HTERT RPE-1 (cell line): ENCODE data around the gene AKNAD1.

Experiments used
- in situ Hi-C: fragments of 300-500 bp; cut with MboI; formaldehyde crosslinking; loops from 4 replicates; pipeline ENCODE4 v1.14.3; 2020; ENCODE audit warnings: low sequenced_read_pairs

AKNAD1 gene

DNA sequence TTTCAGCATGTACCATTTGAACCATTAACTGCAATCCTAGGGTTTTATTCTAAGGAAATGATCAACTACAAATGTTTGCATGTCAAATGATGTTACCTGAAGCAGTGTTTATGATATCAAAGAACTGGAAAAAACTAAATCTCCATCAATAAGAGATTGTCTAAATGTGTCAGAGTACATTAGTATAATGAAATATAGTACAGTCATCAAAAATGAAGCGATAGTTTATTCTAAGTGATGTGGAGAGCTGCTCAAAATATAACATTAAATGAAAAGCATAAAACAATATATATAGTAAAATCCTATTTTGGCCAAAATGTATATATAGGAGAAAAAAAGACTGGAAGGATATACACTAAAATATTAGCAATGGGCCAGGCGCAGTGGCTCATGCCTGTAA is 24.0 kb downstream of the AKNAD1 start:
- in situ Hi-C loops = no loop called here

DNA sequence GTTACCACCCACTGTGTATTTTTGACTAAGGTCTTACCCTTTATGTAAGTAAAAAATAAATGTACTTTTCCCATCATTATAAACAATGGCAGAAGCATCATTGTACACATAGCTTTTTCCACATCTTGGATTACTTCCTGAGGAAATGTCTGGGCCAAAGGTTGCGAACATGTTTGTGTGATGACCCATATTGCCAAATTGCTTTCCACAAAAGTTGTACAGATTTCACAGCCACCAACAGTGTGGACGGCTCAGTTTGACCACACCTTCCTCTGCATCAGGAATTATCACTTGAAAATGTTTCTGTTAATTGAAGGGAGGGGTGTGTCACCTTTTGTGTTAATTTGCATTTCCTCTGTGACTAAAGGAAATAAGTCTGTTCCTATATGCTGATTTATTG is 25.7 kb downstream of the AKNAD1 start:
- in situ Hi-C loops = no loop called here

DNA sequence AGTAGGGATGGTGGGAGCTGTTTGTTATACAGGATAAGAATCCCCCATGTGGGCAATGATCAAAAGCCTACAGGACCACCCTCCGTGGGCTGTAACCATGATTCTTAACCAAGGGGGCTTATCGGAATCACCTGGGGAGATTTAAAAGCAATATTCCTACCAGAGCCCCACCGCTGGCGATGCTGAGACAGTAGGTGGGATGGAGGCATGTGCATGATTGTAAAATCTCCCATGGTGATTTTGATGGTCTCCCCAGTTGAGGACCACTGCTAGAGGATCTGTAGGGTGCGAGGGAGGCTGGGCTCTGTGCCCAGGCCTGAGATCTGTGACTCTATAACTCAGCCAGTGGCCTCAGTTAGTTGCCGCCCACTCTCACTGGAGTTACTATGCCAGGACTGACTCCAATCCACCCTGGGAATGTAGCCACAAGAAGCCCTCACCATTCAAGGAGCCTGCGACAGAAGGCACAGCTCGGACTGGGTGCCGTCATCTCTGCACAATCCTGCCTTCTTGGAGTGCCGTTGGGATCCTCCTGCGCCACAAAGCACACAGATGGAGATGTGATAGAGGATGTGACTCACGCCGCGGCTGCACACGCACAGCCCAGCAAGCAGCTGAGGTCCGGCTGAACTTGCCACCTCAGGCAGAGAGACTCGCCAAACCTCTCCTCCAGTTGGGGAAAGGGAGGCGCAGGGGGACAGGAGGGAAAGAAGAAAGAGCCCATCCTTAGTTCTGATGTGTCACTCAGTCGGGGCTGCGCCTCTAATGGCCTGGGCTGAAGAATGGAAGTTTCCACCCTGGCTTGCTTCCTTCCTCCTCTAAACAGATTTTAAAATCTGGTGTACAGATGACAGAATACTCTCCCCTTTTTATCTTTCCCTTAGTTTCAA is 26.5 kb downstream of the AKNAD1 start:
- in situ Hi-C loops = no loop called here

DNA sequence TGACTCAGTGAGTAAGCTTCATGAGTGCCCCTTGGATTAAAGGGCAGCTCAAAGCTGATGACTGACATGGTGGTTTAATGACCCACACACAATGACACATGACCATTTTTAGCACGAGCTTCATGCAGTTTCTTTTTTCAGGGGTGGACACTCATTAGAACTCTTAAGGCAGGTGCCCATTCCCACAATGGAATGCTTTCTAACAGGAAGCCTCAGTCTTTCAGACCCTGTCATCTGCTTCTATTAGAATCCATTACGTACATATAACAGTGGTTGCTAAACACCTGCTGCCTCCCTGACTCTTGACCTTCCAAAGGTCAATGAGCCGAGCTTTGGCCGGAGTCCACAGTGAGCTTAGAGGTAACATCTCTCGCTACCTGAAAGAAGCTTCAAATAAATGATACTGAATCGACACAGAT is 27.4 kb downstream of the AKNAD1 start:
- in situ Hi-C loops = no loop called here

DNA sequence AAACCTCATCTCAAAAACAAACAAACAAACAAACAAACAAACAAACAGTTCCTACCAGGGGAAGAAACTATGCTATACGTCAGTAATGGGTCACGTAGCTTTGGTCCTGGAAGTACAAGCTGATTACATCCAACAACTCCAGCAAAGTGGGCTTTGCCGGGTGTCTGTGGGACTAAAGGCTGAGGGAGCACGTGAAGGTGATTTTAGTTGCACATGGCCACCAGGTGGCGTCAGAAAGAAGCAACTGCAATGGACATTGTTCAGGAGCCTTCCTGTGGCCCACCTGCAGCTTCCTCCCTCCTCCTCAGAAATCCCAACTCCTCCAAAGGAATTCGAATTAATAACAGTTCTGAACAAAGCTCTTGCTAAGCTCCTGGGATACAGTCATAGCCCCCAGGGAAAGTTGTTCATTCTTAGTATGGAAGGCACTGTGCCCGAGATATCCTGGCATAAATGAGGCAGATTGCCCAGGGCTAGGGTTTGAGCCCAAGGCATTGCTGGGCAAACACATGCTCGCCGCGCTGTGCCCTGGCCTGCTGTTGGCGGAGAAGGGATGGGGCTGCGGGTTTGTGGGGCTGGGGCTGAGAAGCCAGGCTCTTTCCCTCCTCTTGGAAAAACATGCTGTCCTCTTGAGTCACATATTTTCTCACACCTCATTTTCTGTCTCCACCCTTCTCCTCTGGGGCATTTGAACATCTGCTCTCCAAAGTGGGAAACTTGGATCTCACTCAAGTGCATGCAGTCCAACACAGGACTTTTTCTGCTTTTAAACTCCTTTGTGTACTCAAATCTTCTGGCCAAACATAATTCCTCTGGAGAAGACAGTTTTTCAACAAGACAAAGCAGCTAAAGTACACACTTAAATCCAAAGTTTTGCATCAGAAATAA is 28.6 kb downstream of the AKNAD1 start:
- in situ Hi-C loops = no loop called here

DNA sequence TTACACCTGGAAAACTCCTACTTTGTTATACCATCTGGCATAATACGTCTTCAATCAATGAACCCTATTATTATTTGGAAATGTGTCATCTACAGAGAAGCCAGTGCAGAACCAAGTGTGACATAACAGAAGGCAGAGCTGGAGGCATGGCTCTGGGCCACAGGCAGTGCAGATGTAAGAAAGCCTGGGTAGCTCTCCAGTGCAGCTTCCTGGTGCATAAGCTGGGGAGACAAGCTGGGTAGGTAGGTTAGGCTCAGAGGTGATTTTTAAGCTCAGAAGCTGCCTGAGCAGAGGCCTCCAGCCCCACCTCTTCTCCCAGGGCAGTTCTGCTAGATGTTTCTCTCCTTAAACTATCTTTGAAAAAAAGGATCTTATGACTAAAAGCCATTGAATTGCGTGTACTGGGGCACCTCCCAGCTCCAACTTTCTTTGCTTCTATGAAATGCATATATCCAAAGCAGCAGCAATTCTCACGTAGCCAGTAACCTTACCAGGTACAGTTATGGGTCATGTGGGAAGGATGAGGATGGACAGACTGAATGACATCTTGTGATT is 30.7 kb downstream of the AKNAD1 start:
- in situ Hi-C loops = no loop called here

DNA sequence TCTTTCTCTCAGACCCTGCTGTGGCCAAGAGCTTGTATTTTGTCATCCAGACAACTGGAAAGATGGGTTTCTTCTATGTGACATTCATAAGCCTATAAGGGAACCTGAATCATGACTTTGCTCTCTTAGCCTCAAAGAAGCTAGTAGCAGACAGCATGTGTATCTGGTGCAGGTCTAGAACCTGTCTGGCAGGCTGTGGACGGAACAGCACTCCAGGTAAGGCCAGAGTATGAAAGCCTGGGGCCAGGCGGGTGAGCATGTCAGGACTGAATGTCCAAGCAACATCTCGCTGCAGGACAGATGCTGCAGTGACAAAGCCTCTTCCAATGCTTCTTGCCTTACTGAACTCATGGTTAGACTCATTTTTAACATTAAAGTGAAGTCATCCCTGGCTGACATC is 32.8 kb downstream of the AKNAD1 start:
- in situ Hi-C loops = no loop called here

DNA sequence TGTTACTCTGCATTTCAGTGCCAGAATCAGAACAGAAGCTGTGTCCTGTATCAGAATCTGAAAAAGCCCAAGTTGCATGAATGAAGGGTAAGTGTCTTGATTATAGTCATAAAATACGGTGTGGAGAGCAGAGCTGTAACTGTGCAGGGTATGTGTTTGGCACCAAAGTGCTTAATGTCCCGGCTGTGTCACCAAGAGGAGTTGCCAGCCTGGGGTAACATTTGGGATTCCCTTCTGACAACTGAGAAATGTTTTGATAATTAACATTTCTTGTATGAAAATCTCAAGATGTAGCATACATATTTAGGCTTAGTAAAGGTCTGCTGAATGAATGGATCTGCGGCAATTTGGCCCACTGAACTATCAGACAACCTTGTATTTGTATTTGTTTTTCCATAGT is 33.3 kb downstream of the AKNAD1 start:
- in situ Hi-C loops = no loop called here

DNA sequence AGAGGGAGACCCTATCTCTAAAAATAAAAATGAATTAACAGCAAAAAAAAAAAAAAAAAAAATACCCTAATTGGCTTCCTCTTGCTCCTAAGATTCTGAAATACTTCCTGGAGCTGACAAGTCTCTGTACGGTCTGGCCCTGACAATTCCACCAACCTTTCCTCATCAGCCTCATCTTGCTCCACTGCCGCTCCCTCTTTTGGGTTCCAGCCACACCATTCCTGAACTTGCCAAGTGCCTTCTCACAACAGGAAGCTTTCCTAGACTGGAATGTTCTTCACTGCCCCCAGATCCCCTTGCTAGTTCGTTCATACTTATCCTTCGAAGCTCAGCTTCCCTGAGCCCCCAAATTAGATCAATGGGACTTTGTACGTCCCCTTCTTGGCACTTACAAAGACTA is 37.0 kb downstream of the AKNAD1 start:
- in situ Hi-C loops = no loop called here

DNA sequence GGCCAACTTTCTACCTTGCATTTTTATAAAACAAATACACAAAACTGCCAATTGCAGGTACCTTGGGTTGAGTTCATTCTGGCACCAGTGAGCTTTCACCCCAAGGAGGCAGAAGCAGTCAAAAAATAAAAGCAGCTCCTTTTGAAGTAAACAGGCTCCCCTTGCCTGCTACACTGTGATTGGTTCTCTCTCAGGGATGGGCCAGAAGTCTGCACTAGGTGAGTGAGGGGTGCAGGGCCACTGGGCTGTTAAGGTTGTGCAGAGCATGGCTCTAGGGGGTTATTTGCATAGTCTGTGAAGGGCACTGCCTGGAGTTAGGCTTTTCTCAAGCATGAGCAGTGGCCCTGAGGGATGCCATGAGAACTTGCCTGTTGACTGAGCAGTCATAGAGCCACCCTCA is 39.1 kb downstream of the AKNAD1 start:
- in situ Hi-C loops = no loop called here

DNA sequence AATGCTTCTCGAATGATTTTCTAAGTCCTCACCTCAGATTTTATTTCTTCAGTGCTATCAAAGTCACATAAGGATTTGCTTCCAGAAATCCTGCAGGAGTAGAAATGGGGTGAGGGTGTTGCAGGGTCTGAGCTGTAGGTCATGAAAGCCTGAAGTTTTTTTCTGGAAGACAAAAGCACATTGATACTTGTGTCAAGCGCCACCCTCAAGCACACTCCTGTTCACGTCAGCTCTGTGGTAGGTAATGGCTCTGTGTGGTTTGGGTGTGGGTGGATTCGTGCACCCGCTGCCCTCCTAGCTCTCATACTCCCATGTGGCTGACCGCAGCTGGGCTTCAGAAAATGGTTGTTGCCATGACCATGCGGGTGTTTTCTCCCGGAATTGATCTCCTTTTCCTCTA is 39.9 kb downstream of the AKNAD1 start:
- in situ Hi-C loops = no loop called here

DNA sequence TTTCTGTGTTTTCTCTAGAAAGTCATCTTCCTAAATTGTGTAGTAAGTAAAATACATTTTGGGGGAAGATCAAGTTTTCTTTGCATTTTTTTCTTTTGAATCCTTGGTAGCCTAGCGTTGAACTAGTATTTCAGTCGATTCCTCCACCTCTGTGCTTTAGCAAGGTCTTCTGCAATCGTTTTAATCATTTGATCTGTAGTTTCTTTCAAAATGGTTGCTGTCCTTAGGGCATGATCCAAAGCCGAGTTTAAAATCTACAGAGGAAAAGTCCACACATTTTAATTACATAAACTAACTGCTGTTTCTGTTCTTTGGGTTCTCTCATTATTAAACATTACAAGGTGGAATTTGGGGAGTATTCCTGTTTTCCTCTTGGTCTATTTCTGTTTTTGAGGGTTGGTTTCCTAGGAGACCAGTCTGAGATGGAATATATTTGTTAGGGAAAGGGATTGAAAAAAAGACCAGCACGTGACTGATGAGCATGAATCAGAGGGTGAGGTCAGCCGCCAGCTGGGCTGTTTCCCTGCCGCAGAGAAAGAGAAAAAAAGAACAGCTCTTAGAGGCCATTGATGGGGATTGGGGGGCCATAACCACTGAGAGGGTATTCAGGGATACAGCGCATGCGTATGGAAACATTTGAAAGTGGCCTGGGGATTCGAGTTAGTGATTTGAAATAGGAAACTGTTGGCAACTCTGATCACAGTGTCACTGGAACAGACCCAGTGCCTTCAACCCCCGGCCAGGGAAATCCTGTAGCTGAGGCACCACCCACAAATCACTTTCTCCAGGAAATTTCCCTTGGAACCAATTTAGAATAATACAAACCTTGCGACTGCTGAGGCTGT is 40.6 kb downstream of the AKNAD1 start:
- in situ Hi-C loops = no loop called here

DNA sequence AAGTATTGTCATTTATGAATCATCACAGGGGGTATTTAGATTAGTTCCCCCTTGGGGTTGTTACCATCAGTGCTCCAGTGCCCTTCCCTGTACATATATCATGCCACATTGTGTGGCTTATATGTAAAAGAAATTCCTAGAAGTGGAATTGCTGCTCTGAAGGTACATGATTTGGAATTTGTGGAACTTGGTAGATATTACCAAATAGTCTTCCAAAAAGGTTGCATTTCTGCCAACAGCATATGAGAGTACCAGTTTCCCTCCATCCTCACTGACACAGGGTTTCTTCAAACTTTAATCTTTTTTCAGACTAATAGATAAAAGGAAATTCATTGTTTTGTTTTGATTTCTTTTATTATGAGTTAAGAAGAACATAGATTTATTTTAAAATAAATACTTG is 41.3 kb downstream of the AKNAD1 start:
- in situ Hi-C loops = no loop called here

DNA sequence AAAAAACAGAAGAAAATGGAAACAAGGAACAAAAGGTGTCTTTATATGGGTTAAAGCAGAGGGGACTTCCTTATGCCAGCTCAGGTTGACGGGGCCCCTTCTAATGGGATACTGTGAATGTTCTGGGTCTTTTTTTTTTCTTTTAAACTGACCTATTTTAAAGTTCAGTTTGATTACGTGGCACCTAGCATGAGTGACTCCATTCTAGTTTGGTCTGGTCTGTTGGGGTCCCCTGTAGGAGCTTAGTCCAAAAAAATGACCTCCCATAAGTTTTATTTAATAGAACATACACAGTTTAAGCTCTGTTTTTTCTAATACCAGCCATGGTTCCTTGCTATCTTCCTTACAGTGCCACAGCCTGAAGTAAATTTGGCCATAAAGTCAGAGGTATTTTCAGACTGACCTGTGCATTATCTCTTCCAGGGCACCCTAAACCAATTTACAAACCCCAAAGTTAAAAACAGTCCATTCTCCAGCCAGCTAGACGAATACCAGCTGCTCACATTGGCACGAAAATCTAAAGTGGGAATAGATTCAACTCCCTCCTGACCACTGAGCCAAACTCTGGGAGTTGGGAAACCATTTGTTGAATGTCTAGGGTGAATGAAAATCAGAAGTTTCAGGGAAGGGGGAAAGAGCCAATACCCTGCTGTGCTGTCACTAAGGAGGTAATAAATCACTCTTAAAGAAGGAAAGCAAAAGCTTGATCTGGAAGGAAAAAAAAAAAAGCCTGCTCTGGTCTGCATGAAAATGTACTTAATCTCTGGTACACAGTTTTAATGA is 42.4 kb downstream of the AKNAD1 start:
- in situ Hi-C loops = no loop called here

DNA sequence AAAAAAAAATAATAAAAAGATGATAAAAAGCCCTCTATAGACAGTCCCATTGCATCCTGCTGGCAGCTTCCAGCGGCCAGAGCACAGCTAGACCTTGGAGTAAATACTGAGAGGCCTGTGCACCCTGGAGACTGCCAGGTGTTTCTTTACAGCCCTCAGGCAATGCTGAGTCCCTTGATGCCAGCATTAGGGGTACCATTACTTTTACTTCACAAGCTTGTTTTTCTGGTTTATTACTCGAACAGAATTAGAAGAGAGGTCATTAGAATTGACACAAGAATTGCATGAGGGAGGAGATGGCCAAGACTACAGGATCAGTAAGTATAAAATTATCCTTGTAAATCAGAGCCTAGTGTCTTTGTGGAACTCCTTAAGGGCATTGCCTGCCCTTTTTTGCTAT is 43.6 kb downstream of the AKNAD1 start:
- in situ Hi-C loops = no loop called here

DNA sequence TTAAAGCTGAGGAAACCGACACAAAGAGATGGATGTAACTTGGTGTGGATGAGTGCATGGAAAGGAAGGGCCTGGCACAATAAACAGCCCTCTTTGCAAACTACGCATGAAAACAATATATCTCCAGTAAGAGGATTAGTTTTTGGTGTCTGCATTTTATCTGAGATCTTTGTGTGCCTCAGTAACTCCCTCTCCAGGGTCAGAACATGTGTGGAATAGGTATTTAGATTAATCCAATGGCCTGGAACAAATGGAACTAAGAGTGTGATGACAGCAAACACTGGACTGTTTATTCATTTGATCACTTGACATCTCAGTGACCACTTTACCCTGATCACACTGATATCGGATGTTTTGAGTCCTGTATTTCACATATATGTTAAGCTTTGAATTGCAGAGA is 45.3 kb downstream of the AKNAD1 start:
- in situ Hi-C loops = no loop called here

DNA sequence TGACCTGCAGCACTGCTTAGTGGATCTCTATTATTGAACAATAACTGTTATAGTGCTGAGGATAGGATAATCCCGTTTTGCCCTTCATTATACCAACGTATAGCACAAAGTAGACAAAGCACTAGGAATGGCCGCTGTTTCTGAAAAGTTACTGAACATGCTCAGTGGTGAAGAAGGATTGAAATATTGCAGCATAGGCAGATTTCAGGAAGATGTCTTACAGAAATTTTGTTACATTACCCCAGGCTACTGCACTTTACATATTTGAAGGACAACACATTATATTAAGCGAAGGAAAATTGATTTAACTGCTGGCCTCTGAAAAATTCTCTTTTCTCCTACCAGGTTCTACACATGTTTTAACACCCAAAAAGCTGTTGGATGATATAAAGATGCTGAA is 48.5 kb downstream of the AKNAD1 start:
- in situ Hi-C loops = no loop called here

DNA sequence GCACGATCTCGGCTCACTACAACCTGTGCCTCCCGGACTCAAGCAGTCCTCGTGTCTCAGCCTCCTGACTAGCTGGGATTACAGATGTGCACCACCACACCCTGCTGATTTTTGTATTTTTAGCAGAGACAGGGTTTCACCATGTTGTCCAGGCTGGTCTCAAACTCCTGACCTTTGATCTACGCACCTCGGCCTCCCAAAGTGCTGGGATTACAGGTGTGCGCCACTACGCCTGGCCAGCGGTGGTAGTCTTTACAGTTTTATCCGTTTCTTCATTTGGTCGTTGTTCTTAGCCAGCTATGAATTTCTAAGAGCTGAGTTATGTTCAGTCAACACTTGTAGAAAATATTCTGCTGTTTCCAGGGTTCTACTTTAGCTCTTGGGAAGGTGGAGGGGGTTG is 53.3 kb downstream of the AKNAD1 start:
- in situ Hi-C loops = no loop called here

DNA sequence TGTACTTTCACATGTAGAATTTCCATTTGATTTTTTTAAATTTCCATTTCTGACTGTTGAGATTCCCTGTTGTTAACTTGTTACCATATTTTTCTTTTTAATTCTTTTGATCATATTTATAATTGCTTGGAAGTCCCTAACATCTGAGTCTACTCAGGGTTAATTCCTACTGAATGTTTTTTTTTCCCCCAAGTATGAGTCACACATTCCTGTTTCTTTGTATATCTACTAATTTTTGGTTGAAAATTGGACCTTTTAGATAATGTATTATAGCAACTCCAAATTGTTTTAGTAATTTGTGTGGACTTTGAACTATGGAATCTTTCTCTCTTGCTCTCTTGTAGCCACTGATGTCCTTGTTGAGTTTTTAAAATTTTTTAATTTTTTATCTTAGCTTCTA is 55.8 kb downstream of the AKNAD1 start:
- in situ Hi-C loops = no loop called here

DNA sequence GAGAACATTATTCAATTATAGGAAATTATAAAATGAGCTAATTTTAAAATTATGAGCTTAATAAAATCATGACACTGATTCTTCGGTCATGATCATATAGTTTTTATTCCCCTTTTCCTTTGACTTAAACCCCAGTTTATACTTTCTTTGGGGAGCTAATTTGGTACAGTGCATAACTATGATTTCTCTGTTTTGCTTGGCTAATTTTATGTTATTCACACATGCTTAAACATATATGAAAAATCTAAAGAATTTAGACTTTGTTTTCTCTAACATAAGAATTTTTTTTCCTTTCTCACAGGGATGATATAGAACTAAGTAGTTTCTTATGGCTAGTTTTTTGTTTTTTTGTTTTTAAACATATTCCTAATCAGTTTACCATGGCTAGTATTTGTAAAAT is 57.9 kb downstream of the AKNAD1 start:
- in situ Hi-C loops = no loop called here
